GM12878 (cell line): ENCODE data around the gene SIDT1. TPM values are rescaled to one million over a fixed set of nuclear protein-coding genes. Genes with fewer than 3 reads are reported as not detected.

Source experiments
- ATF2 ChIP-seq: IDR thresholded peaks from 2 replicates; pipeline ENCODE4 v1.6.1; 2012; ENCODE audit warnings: low read length, inconsistent platforms
- BHLHE40 ChIP-seq, 2 experiments: fragments of 450-650 bp in 1 of 2; IDR thresholded peaks; 2 replicates each; pipeline ENCODE4 v1.6.1; 2011 to 2017; ENCODE audit warnings: low read depth in 2 of 2, borderline replicate concordance in 1 of 2, improper control_type of control experiment in 1 of 2, low read length in 1 of 2, mild to moderate bottlenecking in 1 of 2
- CREB1 ChIP-seq: IDR thresholded peaks from 2 replicates; pipeline ENCODE4 v1.6.1; 2012; ENCODE audit warnings: low read depth, mild to moderate bottlenecking, inconsistent platforms
- CTCF ChIP-seq, 3 experiments: IDR thresholded peaks in 2 of 3; conservative IDR thresholded peaks in 1 of 3; 2 replicates each; pipeline ENCODE4 v1.5.1; 2011; ENCODE audit warnings: low read depth in 3 of 3, low read length in 3 of 3, mild to moderate bottlenecking in 3 of 3, control low read depth in 2 of 3, moderate library complexity in 2 of 3, inconsistent platforms in 1 of 3, mixed read lengths in 1 of 3; ENCODE audit not compliant: control insufficient read depth in 2 of 3, insufficient read depth in 1 of 3; ENCODE audit errors: extremely low read depth in 1 of 3
- DPF2 ChIP-seq: fragments of 450-650 bp; IDR thresholded peaks from 2 replicates; pipeline ENCODE4 v1.6.1; 2017; ENCODE audit warnings: mild to moderate bottlenecking
- IKZF1 ChIP-seq: fragments of 450-650 bp; conservative IDR thresholded peaks from 2 replicates; pipeline ENCODE4 v1.6.1; 2017; ENCODE audit warnings: antibody characterized with exemption, mild to moderate bottlenecking
- MEF2B ChIP-seq: fragments of 450-650 bp; IDR thresholded peaks from 2 replicates; pipeline ENCODE4 v1.6.1; 2018; ENCODE audit warnings: mild to moderate bottlenecking, moderate library complexity; ENCODE audit not compliant: partially characterized antibody, poor library complexity, severe bottlenecking
- NR2F1 ChIP-seq: fragments of 450-650 bp; conservative IDR thresholded peaks from 2 replicates; pipeline ENCODE4 v1.6.1; 2017; ENCODE audit warnings: mild to moderate bottlenecking
- PAX8 ChIP-seq: fragments of 450-650 bp; IDR thresholded peaks from 2 replicates; pipeline ENCODE4 v1.6.1; 2017; ENCODE audit warnings: mild to moderate bottlenecking, moderate library complexity
- POLR2A ChIP-seq: IDR thresholded peaks from 2 replicates; pipeline ENCODE4 v1.6.1; 2011; ENCODE audit warnings: low read depth, mild to moderate bottlenecking, low read length
- RELA ChIP-seq: fragments of 450-650 bp; IDR thresholded peaks from 2 replicates; pipeline ENCODE4 v1.8.0; 2014; ENCODE audit warnings: borderline replicate concordance; ENCODE audit not compliant: partially characterized antibody
- polyA plus RNA-seq, 11 experiments: library from polyadenylated mRNA; depleted of rRNA in 4 of 11; unstranded in 6 of 11; stranded (reverse) in 5 of 11; fragments of >200 nt; fragmentation: Nextera tagmentation in 4 of 11; fragmentation: Illumina TruSeq in 1 of 11; extraction: Ambion mirVana in 4 of 11; extraction: Trizol in 1 of 11; gene quantifications; 1 replicate in 1 of 11; 2 replicates in 10 of 11; pipeline versions ENCODE4 v1.2.1 to v1.2.3, GENCODE V29; 2011 to 2016; ENCODE audit warnings: inconsistent platforms in 2 of 11, missing spikeins in 2 of 11, low read depth in 1 of 11
- total RNA-seq, 4 experiments: library from RNA; depleted of rRNA in 3 of 4; stranded (reverse); fragments of >200 nt in 3 of 4; fragmentation: Illumina TruSeq in 1 of 4; extraction: Trizol in 1 of 4; gene quantifications; 2 replicates each; pipeline versions ENCODE4 v1.2.1 to v1.2.3, GENCODE V29; 2013 to 2021

SIDT1 gene
- total and polyA plus RNA-seq, 10 of the 15 experiments (the other 5 are each of a cell fraction or from before 2014, with no cell fraction given) = 3.0 to 45.0 (median 26.6) TPM

GRCh38 chr3:113532698-113533533 is 561 bp downstream of the SIDT1 start (continued):
- TF ChIP-seq BHLHE40 (IDR thresholded peaks at IDR 0.05; ENCODE audit: borderline replicate concordance in 1 of 2, low read depth in 2 of 2, low read length in 1 of 2) = peak in 1 of 2 experiments; percentile 30; a peak in 1 of 4 replicates
- peak; percentile 78 for TF ChIP-seq POLR2A
- TF ChIP-seq NR2F1 = peak; percentile 75
- peak; percentile 98 for TF ChIP-seq MEF2B
- peak; percentile 50; the same call in 1 of the 2 replicates for TF ChIP-seq DPF2
- TF ChIP-seq CREB1 = 0 out of 2 replicates have a peak, but pooled peaks have one; percentile 6
- peak in 2 of 3 experiments; percentile 14 to 26; a peak in 3 of 6 replicates for TF ChIP-seq CTCF (IDR thresholded peaks at IDR 0.05 in 2 of 3, conservative IDR thresholded peaks at IDR 0.05 in 1 of 3; ENCODE audit: control insufficient read depth in 2 of 3, extremely low read depth in 1 of 3, insufficient read depth in 1 of 3, low read depth in 3 of 3, low read length in 3 of 3)
- no peak for TF ChIP-seq ATF2
- TF ChIP-seq RELA = peak; percentile 8
- TF ChIP-seq IKZF1 = peak; percentile 20
- TF ChIP-seq PAX8 = no peak
